ENCODE data around the gene GPC1.

- TF ChIP-seq, protein P1, sequence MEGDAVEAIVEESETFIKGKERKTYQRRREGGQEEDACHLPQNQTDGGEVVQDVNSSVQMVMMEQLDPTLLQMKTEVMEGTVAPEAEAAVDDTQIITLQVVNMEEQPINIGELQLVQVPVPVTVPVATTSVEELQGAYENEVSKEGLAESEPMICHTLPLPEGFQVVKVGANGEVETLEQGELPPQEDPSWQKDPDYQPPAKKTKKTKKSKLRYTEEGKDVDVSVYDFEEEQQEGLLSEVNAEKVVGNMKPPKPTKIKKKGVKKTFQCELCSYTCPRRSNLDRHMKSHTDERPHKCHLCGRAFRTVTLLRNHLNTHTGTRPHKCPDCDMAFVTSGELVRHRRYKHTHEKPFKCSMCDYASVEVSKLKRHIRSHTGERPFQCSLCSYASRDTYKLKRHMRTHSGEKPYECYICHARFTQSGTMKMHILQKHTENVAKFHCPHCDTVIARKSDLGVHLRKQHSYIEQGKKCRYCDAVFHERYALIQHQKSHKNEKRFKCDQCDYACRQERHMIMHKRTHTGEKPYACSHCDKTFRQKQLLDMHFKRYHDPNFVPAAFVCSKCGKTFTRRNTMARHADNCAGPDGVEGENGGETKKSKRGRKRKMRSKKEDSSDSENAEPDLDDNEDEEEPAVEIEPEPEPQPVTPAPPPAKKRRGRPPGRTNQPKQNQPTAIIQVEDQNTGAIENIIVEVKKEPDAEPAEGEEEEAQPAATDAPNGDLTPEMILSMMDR (IDR thresholded peaks at IDR 0.05): no peak
- no peak for TF ChIP-seq EZH2 (IDR thresholded peaks at IDR 0.05; ENCODE audit: borderline replicate concordance, insufficient read depth, low read depth, low read length, poor library complexity, severe bottlenecking)
These were observed 33.5 kb upstream of the GPC1 start for GRCh38 chr2:240401781-240402551.
